SK-N-SH (cell line): ENCODE measurements around the gene NYAP2. TPM values are rescaled to one million over a fixed set of nuclear protein-coding genes. Genes with fewer than 3 reads are reported as not detected.

Experiments used
- CTCF ChIA-PET: fragments of 300-600, 350-600 bp; formaldehyde crosslinking; extraction: SDS; loops from one replicate; lab custom pipeline; 2021; lab: Yijun Ruan, JAX
- POLR2A ChIA-PET: fragments of 350-600 bp; sonication (Branson Sonifier 250); formaldehyde crosslinking; extraction: SDS; loops from one replicate; lab custom pipeline; 2020; ENCODE audit warnings: antibody characterized with exemption, inconsistent platforms; lab: Yijun Ruan, JAX
- DNase-seq: peaks from one replicate; pipeline ENCODE4 v3.0.0; 2012
- H2AFZ ChIP-seq: fragments of 200-600 bp; sonication (generic); 2 replicates; pipeline ENCODE4 v1.8.1; 2016; ENCODE audit warnings: antibody characterized with exemption, mild to moderate bottlenecking, low read depth
- H3F3A ChIP-seq: fragments of 200-600 bp; sonication (generic); replicated peaks from 2 replicates; pipeline ENCODE3; 2016; ENCODE audit warnings: antibody characterized with exemption, mild to moderate bottlenecking; ENCODE audit not compliant: insufficient read depth
- H3K27ac ChIP-seq, 2 experiments: fragments of 200-500 bp in 1 of 2; fragments of 200-600 bp in 1 of 2; sonication (Bioruptor generic) in 1 of 2; sonication (generic), shearing (Covaris generic) in 1 of 2; 2 replicates each; pipeline versions ENCODE4 v1.5.1 to v1.6.1; 2014 to 2016; ENCODE audit warnings: low read depth in 2 of 2, inconsistent platforms in 1 of 2, low read length in 1 of 2, mild to moderate bottlenecking in 1 of 2, mixed read lengths in 1 of 2
- H3K27me3 ChIP-seq: fragments of 200-600 bp; sonication (generic), shearing (Covaris generic); 2 replicates; pipeline ENCODE4 v1.6.1; 2016; ENCODE audit warnings: mixed run types; ENCODE audit not compliant: insufficient read depth
- H3K36me3 ChIP-seq, 2 experiments: fragments of 200-500 bp in 1 of 2; fragments of 200-600 bp in 1 of 2; sonication (Bioruptor generic) in 1 of 2; sonication (generic) in 1 of 2; replicated peaks in 1 of 2; 2 replicates each; pipeline versions ENCODE3 to v1.5.1; 2014 to 2016; ENCODE audit warnings: low read length in 1 of 2, mild to moderate bottlenecking in 1 of 2; ENCODE audit not compliant: insufficient read depth in 2 of 2, control insufficient read depth in 1 of 2
- H3K4me1 ChIP-seq, 2 experiments: fragments of 200-500 bp in 1 of 2; fragments of 200-600 bp in 1 of 2; sonication (Bioruptor generic) in 1 of 2; sonication (generic), shearing (Covaris generic) in 1 of 2; 2 replicates each; pipeline versions ENCODE4 v1.5.1 to v1.6.1; 2014 to 2016; ENCODE audit warnings: low read depth in 1 of 2, low read length in 1 of 2, mixed run types in 1 of 2; ENCODE audit not compliant: insufficient read depth in 2 of 2, control insufficient read depth in 1 of 2
- H3K4me2 ChIP-seq: fragments of 200-600 bp; sonication (generic), shearing (Covaris generic); 2 replicates; pipeline ENCODE4 v1.6.1; 2017; ENCODE audit warnings: mixed run types
- H3K4me3 ChIP-seq, 2 experiments: fragments of 200-500 bp in 1 of 2; fragments of 200-600 bp in 1 of 2; sonication (Bioruptor generic) in 1 of 2; sonication (generic), shearing (Covaris generic) in 1 of 2; 2 replicates each; pipeline versions ENCODE4 v1.5.1 to v1.8.1; 2014 to 2016; ENCODE audit warnings: low read depth in 2 of 2, inconsistent platforms in 1 of 2, low read length in 1 of 2, mild to moderate bottlenecking in 1 of 2, mixed read lengths in 1 of 2, moderate library complexity in 1 of 2
- H3K79me2 ChIP-seq: fragments of 200-600 bp; sonication (generic); 2 replicates; pipeline ENCODE4 v1.8.1; 2017; ENCODE audit warnings: mild to moderate bottlenecking; ENCODE audit not compliant: insufficient read depth
- H3K9ac ChIP-seq: fragments of 200-600 bp; sonication (generic); 2 replicates; pipeline ENCODE4 v1.6.1; 2017; ENCODE audit warnings: mixed run types
- H3K9me2 ChIP-seq: fragments of 200-600 bp; sonication (generic); 2 replicates; pipeline ENCODE4 v1.6.1; 2017; ENCODE audit warnings: mixed run types
- H3K9me3 ChIP-seq: fragments of 200-600 bp; sonication (generic); 2 replicates; pipeline ENCODE4 v1.6.1; 2017; ENCODE audit warnings: mixed run types, mild to moderate bottlenecking, moderate library complexity
- H4K20me1 ChIP-seq: fragments of 200-600 bp; sonication (generic); 2 replicates; pipeline ENCODE4 v1.6.1; 2017; ENCODE audit warnings: mild to moderate bottlenecking, mixed run types; ENCODE audit not compliant: insufficient read depth
- EZH2phosphoT487 ChIP-seq: fragments of 200-600 bp; sonication (generic); IDR thresholded peaks from 2 replicates; pipeline ENCODE4 v1.6.1; 2017; ENCODE audit warnings: low read depth, mixed run types, mild to moderate bottlenecking, antibody characterized with exemption, moderate library complexity, borderline replicate concordance
- FOSL2 ChIP-seq: IDR thresholded peaks from 2 replicates; pipeline ENCODE4 v1.4.0; 2012; ENCODE audit warnings: low read depth, mild to moderate bottlenecking, moderate library complexity, borderline replicate concordance
- FOXJ3 ChIP-seq: sonication (generic); formaldehyde crosslinking; IDR thresholded peaks from 2 replicates; pipeline ENCODE4 v1.5.1; 2020; ENCODE audit warnings: mild to moderate bottlenecking, missing genetic modification reagents
- FOXM1 ChIP-seq: IDR thresholded peaks from 2 replicates; pipeline ENCODE4 v1.4.0; 2012; ENCODE audit warnings: low read depth, mild to moderate bottlenecking
- MEF2A ChIP-seq: IDR thresholded peaks from 2 replicates; pipeline ENCODE4 v1.4.0; 2012; ENCODE audit warnings: low read depth, borderline replicate concordance
- NRF1 ChIP-seq: IDR thresholded peaks from 2 replicates; pipeline ENCODE4 v1.6.1; 2012; ENCODE audit warnings: low read depth, mild to moderate bottlenecking, low read length
- POLR2AphosphoS5 ChIP-seq: IDR thresholded peaks from 2 replicates; pipeline ENCODE4 v1.6.1; 2012; ENCODE audit warnings: low read depth, low read length
- RAD21 ChIP-seq: IDR thresholded peaks from 2 replicates; pipeline ENCODE4 v1.6.1; 2012; ENCODE audit warnings: mild to moderate bottlenecking, low read length
- RCOR1 ChIP-seq: fragments of 150-350 bp; IDR thresholded peaks from 2 replicates; pipeline ENCODE4 v1.6.1; 2017; ENCODE audit warnings: antibody characterized with exemption, low read length
- RXRA ChIP-seq: IDR thresholded peaks from 2 replicates; pipeline ENCODE4 v1.4.0; 2012; ENCODE audit warnings: low read depth, mild to moderate bottlenecking, borderline replicate concordance
- TCF12 ChIP-seq: IDR thresholded peaks from 2 replicates; pipeline ENCODE4 v1.4.0; 2012
- polyA plus RNA-seq, 3 experiments: library from polyadenylated mRNA; depleted of rRNA; stranded (reverse); fragments of >200 nt; gene quantifications; 2 replicates each; pipeline ENCODE4 v1.2.3, GENCODE V29; 2012
- TF ChIP-seq, protein P1 (sequence below): IDR thresholded peaks from 2 replicates; pipeline ENCODE4 v1.6.1; 2012; ENCODE audit warnings: mild to moderate bottlenecking, low read depth, low read length, moderate library complexity
- TF ChIP-seq, protein P2 (sequence below): fragments of 200-600 bp; sonication (generic); IDR thresholded peaks from 2 replicates; pipeline ENCODE4 v1.6.1; 2017; ENCODE audit warnings: antibody characterized with exemption, mild to moderate bottlenecking, moderate library complexity
- TF ChIP-seq, protein P3 (sequence below): IDR thresholded peaks from 2 replicates; pipeline ENCODE4 v1.4.0; 2012; ENCODE audit warnings: low read depth
- TF ChIP-seq, protein P4 (sequence below): IDR thresholded peaks from 2 replicates; pipeline ENCODE4 v1.4.0; 2012; ENCODE audit warnings: low read depth, borderline replicate concordance

Gene NYAP2
- polyA plus RNA-seq, 1 of the 3 experiments (the other 2 are of a cell fraction): not detected

DNA sequence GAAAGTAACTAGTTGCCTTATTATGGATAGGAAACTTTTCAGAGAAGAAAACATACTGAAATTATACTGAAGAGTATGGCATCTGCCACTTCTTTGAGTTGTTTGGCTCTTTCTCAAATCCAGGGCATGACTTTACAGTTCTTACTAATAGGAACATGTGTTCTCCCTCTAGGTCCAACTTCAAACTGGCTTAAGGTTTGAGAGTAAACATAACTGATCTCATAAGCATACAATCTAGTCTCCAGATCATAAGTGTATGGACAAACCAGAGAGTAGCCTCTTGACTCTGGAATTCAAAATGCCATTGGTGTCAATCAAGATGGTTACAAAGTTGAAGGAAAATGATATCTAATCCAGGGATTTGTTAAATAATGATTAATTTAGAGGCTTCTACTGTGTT is 101.5 kb downstream of the NYAP2 start:
- Histone ChIP-seq H3K36me3 (no peaks in the 10 kb centered on the region), H3K4me2 (no peak overlapping the region), H3K9me2 (no peaks in the 10 kb centered on the region), H3K27me3 (no peaks in the 10 kb centered on the region), H3K27ac (no peak overlapping the region), H2AFZ (no peak overlapping the region), H3F3A (no peaks in the 10 kb centered on the region), H3K9ac (no peak overlapping the region), H3K79me2 (no peaks in the 10 kb centered on the region), H3K9me3 (no peaks in the 10 kb centered on the region), H3K4me1 (peaks cover 0 to 2% of the 10 kb centered on the region in 2 experiments; a peak in 1 of 4 replicates), H3K4me3 (no peak overlapping the region), H4K20me1 (no peaks in the 10 kb centered on the region)
- POLR2A ChIA-PET: no interaction called here
- no peak for DNase-seq
- CTCF ChIA-PET: no interaction called here
- TF ChIP-seq, protein P1, sequence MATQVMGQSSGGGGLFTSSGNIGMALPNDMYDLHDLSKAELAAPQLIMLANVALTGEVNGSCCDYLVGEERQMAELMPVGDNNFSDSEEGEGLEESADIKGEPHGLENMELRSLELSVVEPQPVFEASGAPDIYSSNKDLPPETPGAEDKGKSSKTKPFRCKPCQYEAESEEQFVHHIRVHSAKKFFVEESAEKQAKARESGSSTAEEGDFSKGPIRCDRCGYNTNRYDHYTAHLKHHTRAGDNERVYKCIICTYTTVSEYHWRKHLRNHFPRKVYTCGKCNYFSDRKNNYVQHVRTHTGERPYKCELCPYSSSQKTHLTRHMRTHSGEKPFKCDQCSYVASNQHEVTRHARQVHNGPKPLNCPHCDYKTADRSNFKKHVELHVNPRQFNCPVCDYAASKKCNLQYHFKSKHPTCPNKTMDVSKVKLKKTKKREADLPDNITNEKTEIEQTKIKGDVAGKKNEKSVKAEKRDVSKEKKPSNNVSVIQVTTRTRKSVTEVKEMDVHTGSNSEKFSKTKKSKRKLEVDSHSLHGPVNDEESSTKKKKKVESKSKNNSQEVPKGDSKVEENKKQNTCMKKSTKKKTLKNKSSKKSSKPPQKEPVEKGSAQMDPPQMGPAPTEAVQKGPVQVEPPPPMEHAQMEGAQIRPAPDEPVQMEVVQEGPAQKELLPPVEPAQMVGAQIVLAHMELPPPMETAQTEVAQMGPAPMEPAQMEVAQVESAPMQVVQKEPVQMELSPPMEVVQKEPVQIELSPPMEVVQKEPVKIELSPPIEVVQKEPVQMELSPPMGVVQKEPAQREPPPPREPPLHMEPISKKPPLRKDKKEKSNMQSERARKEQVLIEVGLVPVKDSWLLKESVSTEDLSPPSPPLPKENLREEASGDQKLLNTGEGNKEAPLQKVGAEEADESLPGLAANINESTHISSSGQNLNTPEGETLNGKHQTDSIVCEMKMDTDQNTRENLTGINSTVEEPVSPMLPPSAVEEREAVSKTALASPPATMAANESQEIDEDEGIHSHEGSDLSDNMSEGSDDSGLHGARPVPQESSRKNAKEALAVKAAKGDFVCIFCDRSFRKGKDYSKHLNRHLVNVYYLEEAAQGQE: no peak
- TF ChIP-seq EZH2phosphoT487 (no peak), RAD21 (no peak), NRF1 (no peak), FOXJ3 (CRISPR knock-in tag) (no peak), RCOR1 (no peak), FOXM1 (no peak), TCF12 (no peak), RXRA (no peak), POLR2AphosphoS5 (no peak), MEF2A (no peak), FOSL2 (no peak)
- TF ChIP-seq, protein P2, sequence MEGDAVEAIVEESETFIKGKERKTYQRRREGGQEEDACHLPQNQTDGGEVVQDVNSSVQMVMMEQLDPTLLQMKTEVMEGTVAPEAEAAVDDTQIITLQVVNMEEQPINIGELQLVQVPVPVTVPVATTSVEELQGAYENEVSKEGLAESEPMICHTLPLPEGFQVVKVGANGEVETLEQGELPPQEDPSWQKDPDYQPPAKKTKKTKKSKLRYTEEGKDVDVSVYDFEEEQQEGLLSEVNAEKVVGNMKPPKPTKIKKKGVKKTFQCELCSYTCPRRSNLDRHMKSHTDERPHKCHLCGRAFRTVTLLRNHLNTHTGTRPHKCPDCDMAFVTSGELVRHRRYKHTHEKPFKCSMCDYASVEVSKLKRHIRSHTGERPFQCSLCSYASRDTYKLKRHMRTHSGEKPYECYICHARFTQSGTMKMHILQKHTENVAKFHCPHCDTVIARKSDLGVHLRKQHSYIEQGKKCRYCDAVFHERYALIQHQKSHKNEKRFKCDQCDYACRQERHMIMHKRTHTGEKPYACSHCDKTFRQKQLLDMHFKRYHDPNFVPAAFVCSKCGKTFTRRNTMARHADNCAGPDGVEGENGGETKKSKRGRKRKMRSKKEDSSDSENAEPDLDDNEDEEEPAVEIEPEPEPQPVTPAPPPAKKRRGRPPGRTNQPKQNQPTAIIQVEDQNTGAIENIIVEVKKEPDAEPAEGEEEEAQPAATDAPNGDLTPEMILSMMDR: no peak
- TF ChIP-seq, protein P3, sequence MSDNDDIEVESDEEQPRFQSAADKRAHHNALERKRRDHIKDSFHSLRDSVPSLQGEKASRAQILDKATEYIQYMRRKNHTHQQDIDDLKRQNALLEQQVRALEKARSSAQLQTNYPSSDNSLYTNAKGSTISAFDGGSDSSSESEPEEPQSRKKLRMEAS: no peak
- TF ChIP-seq, protein P4, sequence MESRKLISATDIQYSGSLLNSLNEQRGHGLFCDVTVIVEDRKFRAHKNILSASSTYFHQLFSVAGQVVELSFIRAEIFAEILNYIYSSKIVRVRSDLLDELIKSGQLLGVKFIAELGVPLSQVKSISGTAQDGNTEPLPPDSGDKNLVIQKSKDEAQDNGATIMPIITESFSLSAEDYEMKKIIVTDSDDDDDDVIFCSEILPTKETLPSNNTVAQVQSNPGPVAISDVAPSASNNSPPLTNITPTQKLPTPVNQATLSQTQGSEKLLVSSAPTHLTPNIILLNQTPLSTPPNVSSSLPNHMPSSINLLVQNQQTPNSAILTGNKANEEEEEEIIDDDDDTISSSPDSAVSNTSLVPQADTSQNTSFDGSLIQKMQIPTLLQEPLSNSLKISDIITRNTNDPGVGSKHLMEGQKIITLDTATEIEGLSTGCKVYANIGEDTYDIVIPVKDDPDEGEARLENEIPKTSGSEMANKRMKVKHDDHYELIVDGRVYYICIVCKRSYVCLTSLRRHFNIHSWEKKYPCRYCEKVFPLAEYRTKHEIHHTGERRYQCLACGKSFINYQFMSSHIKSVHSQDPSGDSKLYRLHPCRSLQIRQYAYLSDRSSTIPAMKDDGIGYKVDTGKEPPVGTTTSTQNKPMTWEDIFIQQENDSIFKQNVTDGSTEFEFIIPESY: no peak
